K562 (cell line): Measurements from ENCODE around the gene SPRING1. TPM values are rescaled to one million over a fixed set of nuclear protein-coding genes. Genes with fewer than 3 reads are reported as not detected.

ENCODE experiments used
- ARID2 ChIP-seq: fragments of 450-650 bp; IDR thresholded peaks from 2 replicates; pipeline ENCODE4 v1.6.1; 2017; ENCODE audit warnings: antibody characterized with exemption, mild to moderate bottlenecking
- ATF4 ChIP-seq: fragments of 450-650 bp; formaldehyde crosslinking; IDR thresholded peaks from 2 replicates; pipeline ENCODE4 v1.4.0; 2022; ENCODE audit warnings: mild to moderate bottlenecking, moderate library complexity
- BACH1 ChIP-seq: fragments of 200-800 bp; sonication (Bioruptor generic); IDR thresholded peaks from 2 replicates; pipeline ENCODE4 v1.6.1; 2016; ENCODE audit warnings: missing genetic modification characterization, missing compliant biosample characterization
- CBX2 ChIP-seq: fragments of 200-600 bp; sonication (generic); IDR thresholded peaks from one replicate; pipeline ENCODE4 v1.6.1; 2012; ENCODE audit warnings: mild to moderate bottlenecking, low read length, inconsistent platforms; ENCODE audit not compliant: insufficient read depth, poor library complexity, severe bottlenecking
- CREB3L1 ChIP-seq: fragments of 450-650 bp; IDR thresholded peaks from 2 replicates; pipeline ENCODE4 v1.6.1; 2014; ENCODE audit warnings: low read depth, mild to moderate bottlenecking, moderate library complexity, borderline replicate concordance
- CREM ChIP-seq: IDR thresholded peaks from 2 replicates; pipeline ENCODE4 v1.6.1; 2014; ENCODE audit warnings: antibody characterized with exemption, low read depth
- CTBP1 ChIP-seq: fragments of 450-650 bp; IDR thresholded peaks from 2 replicates; pipeline ENCODE4 v1.6.1; 2016; ENCODE audit warnings: borderline replicate concordance
- DIDO1 ChIP-seq: fragments of 450-650 bp; IDR thresholded peaks from 2 replicates; pipeline ENCODE4 v1.6.1; 2016; ENCODE audit warnings: low read depth, missing biosample characterization, missing genetic modification characterization
- ETV5 ChIP-seq: sonication (generic); formaldehyde crosslinking; IDR thresholded peaks from 2 replicates; pipeline ENCODE4 v1.4.0; 2020; ENCODE audit warnings: low read depth, mild to moderate bottlenecking, missing genetic modification reagents
- GABPB2 ChIP-seq: fragments of 250-450 bp; sonication (Bioruptor Pico); conservative IDR thresholded peaks from 2 replicates; pipeline ENCODE4 v1.5.1; 2021; ENCODE audit warnings: mild to moderate bottlenecking
- GATAD2B ChIP-seq: fragments of 450-650 bp; IDR thresholded peaks from 2 replicates; pipeline ENCODE4 v1.6.1; 2017; ENCODE audit warnings: mild to moderate bottlenecking, borderline replicate concordance
- GMEB1 ChIP-seq: fragments of 250-450 bp; sonication (Bioruptor Pico); IDR thresholded peaks from 2 replicates; pipeline ENCODE4 v1.4.0; 2020; ENCODE audit warnings: mild to moderate bottlenecking
- GTF2F1 ChIP-seq: IDR thresholded peaks from 2 replicates; pipeline ENCODE4 v1.6.1; 2011; ENCODE audit warnings: low read depth, low read length, improper control_type of control experiment
- MEIS2 ChIP-seq: fragments of 450-650 bp; IDR thresholded peaks from 2 replicates; pipeline ENCODE4 v1.6.1; 2014; ENCODE audit warnings: mild to moderate bottlenecking; ENCODE audit not compliant: partially characterized antibody
- MTA2 ChIP-seq: fragments of 450-650 bp; IDR thresholded peaks from 2 replicates; pipeline ENCODE4 v1.6.1; 2016; ENCODE audit warnings: low read depth
- PRMT5 ChIP-seq: sonication (generic); formaldehyde crosslinking; IDR thresholded peaks from 2 replicates; pipeline ENCODE4 v1.5.0; 2020; ENCODE audit warnings: missing genetic modification reagents
- PRPF4 ChIP-seq: fragments of 200-400 bp; formaldehyde crosslinking; IDR thresholded peaks from one replicate; pipeline ENCODE4 v1.6.1; 2017; ENCODE audit warnings: low read length, low read depth, mild to moderate bottlenecking; ENCODE audit not compliant: insufficient read depth, poor library complexity, severe bottlenecking
- SREBF1 ChIP-seq: fragments of 150-350 bp; IDR thresholded peaks from 2 replicates; pipeline ENCODE4 v1.6.1; 2014; ENCODE audit warnings: antibody characterized with exemption, low read depth, low read length, borderline replicate concordance
- TEAD2 ChIP-seq: fragments of 450-650 bp; IDR thresholded peaks from 2 replicates; pipeline ENCODE4 v1.6.1; 2016; ENCODE audit warnings: missing genetic modification characterization, control low read depth, missing compliant biosample characterization
- TFAP4 ChIP-seq: sonication (generic); formaldehyde crosslinking; IDR thresholded peaks from 2 replicates; pipeline ENCODE4 v1.8.0; 2022; ENCODE audit warnings: missing genetic modification reagents, mild to moderate bottlenecking, moderate library complexity, borderline replicate concordance
- ZFP1 ChIP-seq: fragments of 450-650 bp; formaldehyde crosslinking; IDR thresholded peaks from 2 replicates; pipeline ENCODE4 v1.4.0; 2020; ENCODE audit warnings: mild to moderate bottlenecking, mixed read lengths
- ZNF253 ChIP-seq: fragments of 250-450 bp; sonication (Bioruptor Pico); conservative IDR thresholded peaks from 2 replicates; pipeline ENCODE4 v1.6.1; 2021; ENCODE audit warnings: mild to moderate bottlenecking
- ZNF324 ChIP-seq: fragments of 250-450 bp; sonication (Bioruptor Pico); IDR thresholded peaks from 2 replicates; pipeline ENCODE4 v1.4.0; 2020; ENCODE audit warnings: mild to moderate bottlenecking
- ZNF444 ChIP-seq: fragments of 250-450 bp; sonication (Bioruptor Pico); IDR thresholded peaks from 2 replicates; pipeline ENCODE4 v1.4.0; 2020; ENCODE audit warnings: mild to moderate bottlenecking, moderate library complexity
- ZNF584 ChIP-seq: fragments of 200-800 bp; sonication (Bioruptor generic); IDR thresholded peaks from 2 replicates; pipeline ENCODE4 v1.6.1; 2016; ENCODE audit warnings: low read depth, mild to moderate bottlenecking, missing genetic modification characterization, missing compliant biosample characterization
- ZNF830 ChIP-seq: fragments of 250-450 bp; sonication (Bioruptor Pico); IDR thresholded peaks from 2 replicates; pipeline ENCODE4 v1.5.0; 2021; ENCODE audit warnings: mild to moderate bottlenecking
- polyA plus RNA-seq, 8 experiments: library from polyadenylated mRNA; depleted of rRNA in 4 of 8; stranded (reverse) in 5 of 8; unstranded in 3 of 8; fragments of >200 nt; fragmentation: Nextera tagmentation in 2 of 8; fragmentation: Illumina TruSeq in 1 of 8; extraction: Ambion mirVana in 2 of 8; extraction: Trizol in 1 of 8; gene quantifications; 2 replicates each; pipeline versions ENCODE4 v1.2.1 to v1.2.3, GENCODE V29; 2011 to 2014; ENCODE audit warnings: inconsistent platforms in 1 of 8, missing spikeins in 1 of 8
- total RNA-seq, 7 experiments: library from RNA; depleted of rRNA in 6 of 7; stranded (reverse); fragments of >200 nt in 6 of 7; fragmentation: Illumina TruSeq in 2 of 7; extraction: Trizol in 2 of 7; gene quantifications; 2 replicates each; pipeline versions ENCODE4 v1.2.1 to v1.2.3, GENCODE V29; 2011 to 2021; ENCODE audit warnings: low replicate concordance in 1 of 7

The SPRING1 gene
- total and polyA plus RNA-seq, 9 of the 15 experiments (the other 6 are each of a cell fraction or from before 2014, with no cell fraction given): 1.1 to 20.0 (median 8.0) TPM

- TF ChIP-seq MEIS2: no peak
- TF ChIP-seq ZNF324 (CRISPR knock-in tag): no peak
- TF ChIP-seq ZNF253 (CRISPR knock-in tag): no peak
- TF ChIP-seq CREM: no peak
- no peak for TF ChIP-seq ETV5 (CRISPR knock-in tag)
- TF ChIP-seq GTF2F1: no peak
- TF ChIP-seq DIDO1 (tag): peak; percentile 79; the same call in 1 of the 2 replicates
- TF ChIP-seq SREBF1: no peak
- no peak for TF ChIP-seq TEAD2 (tag)
- TF ChIP-seq CREB3L1: no peak
- TF ChIP-seq ZFP1 (CRISPR knock-in tag): no peak
- TF ChIP-seq ZNF830: no peak
- peak; percentile 46; the same call in 1 of the 2 replicates for TF ChIP-seq ARID2
- no peak for TF ChIP-seq TFAP4
- no peak for TF ChIP-seq CTBP1
- no peak for TF ChIP-seq ATF4 (CRISPR knock-in tag)
- no peak for TF ChIP-seq PRMT5 (CRISPR knock-in tag)
- no peak for TF ChIP-seq MTA2
- no peak for TF ChIP-seq GATAD2B
- TF ChIP-seq GABPB2: no peak
- TF ChIP-seq ZNF444 (CRISPR knock-in tag): no peak
- TF ChIP-seq CBX2: no peak
- TF ChIP-seq GMEB1: no peak
- no peak for TF ChIP-seq PRPF4
- TF ChIP-seq ZNF584 (CRISPR knock-in tag): no peak
- no peak for TF ChIP-seq BACH1
Observed at GRCh38 chr12:116736962-116737773, 701 bp downstream of the SPRING1 start (continued).
